ENCODE results near the gene FGFRL1.

FGFRL1 gene

DNA sequence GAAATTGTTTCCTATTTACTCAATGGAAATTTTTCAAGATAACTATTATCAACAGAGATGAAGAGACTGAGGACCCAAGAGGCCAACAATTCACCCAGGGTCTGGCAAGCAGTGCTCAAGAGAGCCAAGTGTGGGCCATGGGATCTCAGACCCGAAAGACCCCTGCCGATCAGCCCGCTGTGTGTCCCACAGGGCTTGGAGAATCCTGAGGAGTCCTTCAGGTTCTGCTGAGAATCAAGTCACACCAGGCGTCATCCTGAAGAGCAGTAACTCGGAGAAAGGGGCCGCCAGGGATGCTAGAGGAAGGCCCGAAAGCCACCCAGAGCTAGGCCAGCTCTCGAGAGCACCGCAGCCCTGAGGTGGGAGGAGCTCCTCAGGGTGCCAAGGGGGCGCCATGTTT, 48.7 kb downstream of the FGFRL1 start:
- FAIRE-seq, result no peak

GRCh38 chr4:1060621-1061020, 49.2 kb downstream of the FGFRL1 start:
- no peak for FAIRE-seq
- no peak for DNase-seq (ENCODE audit: extremely low spot score, insufficient read length, low read depth)

More for the DNA sequence above, 48.7 kb downstream of the FGFRL1 start:
- no peak for DNase-seq (ENCODE audit: extremely low spot score, insufficient read length, low read depth)

- DNase-seq (ENCODE audit: extremely low spot score, insufficient read length, low read depth), result no peak
- no peak for FAIRE-seq
Observed at GRCh38 chr4:1061056-1061700, 49.8 kb downstream of the FGFRL1 start.

GRCh38 chr4:1061760-1062159, 50.3 kb downstream of the FGFRL1 start:
- no peak for FAIRE-seq
- DNase-seq (ENCODE audit: extremely low spot score, insufficient read length, low read depth), result no peak

DNA sequence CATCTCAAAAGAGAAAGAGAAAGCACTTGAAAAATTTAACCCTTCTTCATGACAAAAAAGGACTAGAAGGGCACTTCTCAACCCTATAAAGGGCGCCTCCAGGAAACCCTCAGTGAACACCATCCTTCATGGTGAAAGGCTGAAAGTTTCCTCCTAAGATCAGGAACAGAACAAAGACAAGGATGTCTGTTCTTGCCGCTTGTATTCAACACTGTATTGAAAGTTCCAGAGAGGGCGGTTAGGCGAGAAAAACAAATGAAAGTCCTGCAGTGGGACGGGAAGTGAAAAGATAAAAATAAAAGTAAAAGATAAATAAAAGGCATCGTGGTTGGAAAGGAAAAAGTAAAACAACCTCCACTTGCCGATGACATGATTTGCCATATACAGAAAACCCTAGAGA, 51.0 kb downstream of the FGFRL1 start:
- no peak for DNase-seq (ENCODE audit: extremely low spot score, insufficient read length, low read depth)
- FAIRE-seq, result no peak

GRCh38 chr4:1065732-1066131, 54.3 kb downstream of the FGFRL1 start:
- DNase-seq (ENCODE audit: extremely low spot score, insufficient read length, low read depth), result no peak
- FAIRE-seq, result no peak

DNA sequence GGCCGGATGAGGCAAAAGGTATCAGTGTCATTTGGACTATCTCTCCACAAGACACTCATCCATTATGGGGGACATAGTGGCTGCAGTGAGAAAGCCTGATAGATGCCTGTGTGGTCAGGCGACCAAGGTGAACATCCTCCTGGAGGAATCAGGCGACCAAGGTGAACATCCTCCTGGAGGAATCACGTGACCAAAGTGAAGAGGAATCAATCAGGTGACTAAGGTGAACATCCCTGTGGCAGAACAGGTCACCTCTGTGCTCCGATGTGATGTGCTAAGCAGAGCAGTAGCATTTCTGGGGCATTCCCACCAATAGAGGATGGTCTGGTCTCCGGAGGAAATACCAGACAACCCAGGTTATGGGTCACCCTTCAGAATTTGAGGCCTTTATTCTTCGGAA, 58.0 kb downstream of the FGFRL1 start:
- FAIRE-seq, result no peak
- no peak for DNase-seq (ENCODE audit: extremely low spot score, insufficient read length, low read depth)

DNA sequence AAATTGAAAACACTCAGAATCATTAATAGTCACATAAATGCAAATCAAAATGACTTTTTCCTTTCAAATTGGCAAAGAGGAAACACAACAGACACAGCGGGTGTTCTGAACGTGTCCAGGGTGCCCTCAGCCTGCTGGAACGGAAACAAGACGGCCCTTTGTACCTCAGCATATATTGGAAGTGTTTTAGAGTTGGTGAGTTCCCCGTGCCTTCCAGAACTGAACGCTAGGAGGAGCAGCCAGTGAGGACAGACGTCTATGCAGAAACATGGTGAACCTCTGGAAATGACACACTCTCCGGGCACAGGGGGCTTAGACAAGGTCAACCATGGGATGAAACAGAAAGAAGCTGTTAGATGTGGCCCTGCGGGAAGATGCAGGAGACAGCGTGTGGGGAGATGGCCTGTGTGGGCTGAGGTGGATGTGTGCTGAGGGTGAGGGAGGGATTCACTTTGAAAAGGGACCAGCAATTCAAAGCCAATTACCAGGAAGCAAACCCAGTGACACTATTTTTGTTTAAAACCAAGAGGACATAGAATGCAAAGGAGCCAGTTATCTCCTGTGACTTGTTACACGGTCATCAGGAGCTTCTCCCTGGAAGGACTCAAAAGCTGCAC, 61.5 kb downstream of the FGFRL1 start:
- DNase-seq (ENCODE audit: extremely low spot score, insufficient read length, low read depth) (no peak), FAIRE-seq (no peak)

DNA sequence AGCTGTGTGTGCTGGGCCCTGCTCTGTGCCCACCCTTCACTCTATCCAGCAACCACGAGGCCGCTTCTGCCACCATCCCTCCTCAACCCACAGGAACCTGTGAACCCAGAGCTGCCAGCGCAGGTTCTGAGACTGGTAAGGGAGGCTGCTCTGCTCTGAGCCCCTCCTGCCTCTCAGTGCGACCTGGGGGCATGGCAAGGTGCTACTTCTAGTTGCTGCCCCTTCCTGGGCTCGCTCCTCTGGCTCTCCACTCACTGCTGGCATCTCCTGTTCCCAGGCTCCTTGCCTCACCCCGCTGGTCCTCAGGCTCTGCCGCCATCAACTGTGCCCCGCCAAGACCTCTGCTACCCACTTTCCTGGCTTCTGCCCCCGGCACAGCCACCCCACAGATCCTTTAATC, 62.7 kb downstream of the FGFRL1 start:
- DNase-seq (ENCODE audit: extremely low spot score, insufficient read length, low read depth) (no peak), FAIRE-seq (no peak)

DNA sequence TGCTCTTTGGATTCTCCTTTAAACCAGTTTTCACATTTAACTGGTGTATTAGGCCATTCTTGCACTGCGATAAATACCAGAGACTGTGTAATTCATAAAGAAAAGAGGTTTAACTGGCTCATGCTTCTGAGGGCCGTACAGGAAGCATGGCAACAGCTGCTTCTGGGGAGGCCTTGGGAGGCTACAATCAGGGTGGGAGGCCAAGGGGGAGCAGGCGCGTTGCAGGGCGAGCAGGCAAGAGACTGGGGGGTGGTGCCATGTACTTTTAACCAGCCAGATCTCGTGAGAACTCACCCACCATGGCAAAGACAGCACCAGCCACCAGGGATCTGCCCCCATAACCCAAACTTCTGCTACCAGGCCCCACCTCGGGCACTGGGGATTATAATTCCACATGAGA, 63.8 kb downstream of the FGFRL1 start:
- FAIRE-seq (no peak), DNase-seq (ENCODE audit: extremely low spot score, insufficient read length, low read depth) (no peak)

DNA sequence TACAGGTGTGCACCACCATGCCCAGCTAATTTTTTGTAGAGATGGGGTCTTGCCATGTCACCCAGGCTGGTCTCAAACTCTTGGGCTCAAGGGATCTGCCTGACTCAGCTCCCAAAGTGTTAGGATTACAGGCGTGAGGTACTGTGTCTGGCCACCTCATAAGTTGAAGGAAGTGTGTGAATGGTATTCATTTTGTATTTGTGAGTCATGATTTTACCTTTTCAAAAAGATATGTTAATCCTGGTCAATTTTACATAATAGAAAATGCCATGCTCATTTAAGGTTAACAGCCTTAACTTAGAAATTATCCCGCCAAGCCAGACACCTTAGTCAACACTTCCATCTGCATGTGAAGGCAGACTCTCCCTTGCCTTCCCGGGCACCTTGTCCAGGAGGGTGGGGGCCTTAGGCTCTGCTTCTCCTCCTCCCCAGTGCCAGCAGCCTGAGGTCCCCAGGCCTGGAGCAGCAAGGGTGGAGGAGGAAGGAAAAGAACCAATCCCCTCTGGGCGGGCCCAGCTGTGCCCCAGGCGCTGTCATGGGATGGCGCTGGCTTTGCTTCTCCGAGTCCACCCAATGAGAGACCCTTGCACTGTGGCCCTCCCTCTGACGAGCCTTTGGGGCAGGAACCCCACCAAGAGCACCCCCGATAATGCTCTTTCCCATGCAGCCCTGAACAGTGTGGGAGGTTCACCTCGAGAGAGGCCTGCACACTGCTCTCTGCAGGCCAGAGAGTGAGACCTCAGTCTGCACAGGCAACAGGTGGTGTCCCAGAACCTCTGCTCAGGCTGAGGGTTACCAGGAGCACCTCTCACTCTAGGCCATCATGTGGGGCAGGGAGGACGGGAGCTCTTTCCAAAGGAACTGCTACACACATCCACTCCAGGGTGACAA, 64.6 kb downstream of the FGFRL1 start:
- FAIRE-seq (no peak), DNase-seq (ENCODE audit: extremely low spot score, insufficient read length, low read depth) (no peak)
